GM18526 (cell line): Measurements from ENCODE around the gene AKAP6.

ENCODE experiments used
- POLR2A ChIP-seq: IDR thresholded peaks from 3 replicates; pipeline ENCODE4 v1.6.1; 2011; ENCODE audit not compliant: insufficient read length; ENCODE audit errors: extremely low read depth

AKAP6 gene

DNA sequence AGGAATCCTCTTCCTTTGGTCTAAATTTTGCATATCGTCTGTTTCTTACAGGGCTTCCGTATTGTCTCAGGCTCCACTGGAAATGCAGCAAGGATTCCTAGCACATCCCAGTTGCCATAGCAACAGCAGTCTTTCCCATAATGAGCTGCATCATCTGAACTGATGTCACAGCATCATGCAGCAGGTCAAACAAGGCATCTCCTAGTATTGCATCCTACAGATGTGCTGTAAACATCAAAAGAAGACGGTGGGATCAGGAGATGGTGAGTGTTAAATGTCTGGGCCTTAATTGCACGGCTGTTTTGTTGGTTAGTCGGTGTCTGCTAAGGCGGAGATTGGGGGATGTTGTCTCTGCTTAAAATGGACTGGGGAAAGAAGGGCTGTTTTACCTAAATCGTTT lies at the start of gene AKAP6:
AKAP6 (plus strand) TSS at position 153 of the 400 bp plus-strand sequence. CDS start 104,196 bp downstream, outside the sequence.
- TF ChIP-seq POLR2A: no peak

GRCh38 chr14:32286602-32287001 lies 42.5 kb upstream of the AKAP6 start:
- no peak for TF ChIP-seq POLR2A

DNA sequence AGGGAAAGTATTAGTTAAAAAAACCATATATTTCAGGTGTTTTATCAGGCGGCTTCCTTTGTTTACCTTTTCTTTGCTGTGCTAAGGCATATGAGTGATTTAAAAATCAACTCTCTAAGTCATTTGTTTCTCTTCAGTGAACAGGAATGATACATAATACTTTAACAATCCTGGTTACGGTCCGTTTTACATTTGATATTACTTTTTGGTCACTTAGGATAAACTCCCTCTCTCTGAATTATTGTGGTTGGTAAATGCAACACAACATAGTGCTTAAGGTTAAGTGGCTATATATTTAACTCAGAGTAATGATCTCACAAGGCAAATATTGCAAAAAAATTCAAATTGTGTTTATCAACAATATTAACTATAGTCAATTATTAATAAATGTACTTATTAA lies 32.7 kb upstream of the AKAP6 start:
- TF ChIP-seq POLR2A: no peak

GRCh38 chr14:32298346-32298745 lies 30.8 kb upstream of the AKAP6 start:
- TF ChIP-seq POLR2A: no peak

GRCh38 chr14:32300136-32300535 lies 29.0 kb upstream of the AKAP6 start:
- TF ChIP-seq POLR2A: no peak

- no peak for TF ChIP-seq POLR2A
These were observed 25.2 kb upstream of the AKAP6 start for GRCh38 chr14:32303865-32304264.

- TF ChIP-seq POLR2A: no peak
These were observed 24.8 kb upstream of the AKAP6 start for GRCh38 chr14:32304296-32304695.

DNA sequence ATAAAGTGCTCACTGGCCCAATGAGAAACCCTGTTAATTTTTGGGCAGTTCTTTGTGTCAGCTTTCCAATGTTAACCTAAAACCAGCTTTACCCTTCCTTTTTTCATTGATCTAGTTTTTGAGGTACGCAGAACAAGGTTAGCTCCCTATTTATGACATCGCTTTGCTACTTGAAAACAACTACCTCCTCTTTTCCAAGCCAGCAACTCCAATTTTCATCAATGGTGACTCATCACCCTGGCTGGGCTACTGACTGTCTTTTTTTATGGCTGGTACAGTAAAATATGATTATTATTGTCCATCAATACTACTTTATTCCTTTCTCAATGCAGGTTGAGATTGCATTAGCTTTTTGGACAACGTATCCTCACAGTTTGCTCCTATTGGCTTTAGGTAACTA lies 22.5 kb upstream of the AKAP6 start:
- no peak for TF ChIP-seq POLR2A

DNA sequence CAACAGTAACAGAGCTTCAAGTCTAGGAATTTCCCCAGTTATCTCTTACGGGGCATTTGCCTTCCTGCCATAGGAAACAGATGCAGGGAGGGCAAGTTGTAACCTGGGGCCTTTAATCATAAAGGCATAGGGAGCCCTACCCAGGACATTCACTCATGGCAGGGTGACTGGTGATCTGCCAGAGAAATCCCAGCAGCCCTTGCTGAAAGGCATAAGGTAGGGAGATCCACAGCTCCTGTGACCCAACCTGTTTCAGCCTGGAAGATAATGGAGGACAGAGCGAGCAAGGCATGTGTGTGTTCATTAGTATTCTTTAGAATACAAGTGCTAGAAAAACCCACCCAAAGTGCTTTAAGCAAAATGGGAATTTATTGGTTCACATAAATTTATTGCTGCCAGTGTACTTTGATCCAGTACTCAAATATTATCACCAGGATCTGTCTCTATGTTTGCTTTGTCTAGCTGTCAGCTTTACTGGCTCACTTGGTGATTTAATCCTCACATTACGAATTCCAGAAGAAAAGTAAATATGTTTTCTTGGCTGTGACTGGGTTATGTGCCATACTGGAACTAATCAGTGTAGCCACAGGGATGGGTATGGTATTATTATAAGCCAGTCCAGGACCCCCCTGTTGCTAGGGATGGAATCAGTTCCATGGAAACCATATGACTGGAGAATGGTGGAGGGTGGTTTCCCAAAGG lies 21.1 kb upstream of the AKAP6 start:
- TF ChIP-seq POLR2A: no peak

DNA sequence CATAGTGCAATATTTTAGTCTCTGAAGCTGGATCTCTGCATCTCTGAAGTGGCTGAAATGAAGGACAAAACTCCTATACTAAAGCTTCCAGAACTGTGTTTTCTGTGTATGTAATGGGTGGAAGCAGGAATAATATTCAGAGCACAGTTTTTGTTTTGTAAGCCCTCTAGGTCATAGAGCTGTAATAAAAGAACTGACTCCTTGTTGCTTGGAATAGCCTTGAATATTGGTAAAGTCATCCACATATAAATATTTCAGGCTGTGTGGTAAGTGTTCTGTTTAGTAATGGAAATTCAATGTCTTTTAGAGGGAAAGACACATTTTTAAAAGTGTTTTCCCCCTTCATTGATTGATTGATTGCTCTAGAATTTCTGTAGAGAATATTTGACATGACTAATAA lies 18.2 kb upstream of the AKAP6 start:
- TF ChIP-seq POLR2A: no peak

GRCh38 chr14:32311294-32312009 lies 17.6 kb upstream of the AKAP6 start:
- TF ChIP-seq POLR2A: no peak

GRCh38 chr14:32312010-32312331 lies 17.1 kb upstream of the AKAP6 start:
- no peak for TF ChIP-seq POLR2A

- TF ChIP-seq POLR2A: no peak
These were observed 15.2 kb upstream of the AKAP6 start for GRCh38 chr14:32313844-32314376.

GRCh38 chr14:32318087-32318795 lies 10.9 kb upstream of the AKAP6 start:
- no peak for TF ChIP-seq POLR2A

GRCh38 chr14:32319368-32320049 lies 9.6 kb upstream of the AKAP6 start:
- no peak for TF ChIP-seq POLR2A

DNA sequence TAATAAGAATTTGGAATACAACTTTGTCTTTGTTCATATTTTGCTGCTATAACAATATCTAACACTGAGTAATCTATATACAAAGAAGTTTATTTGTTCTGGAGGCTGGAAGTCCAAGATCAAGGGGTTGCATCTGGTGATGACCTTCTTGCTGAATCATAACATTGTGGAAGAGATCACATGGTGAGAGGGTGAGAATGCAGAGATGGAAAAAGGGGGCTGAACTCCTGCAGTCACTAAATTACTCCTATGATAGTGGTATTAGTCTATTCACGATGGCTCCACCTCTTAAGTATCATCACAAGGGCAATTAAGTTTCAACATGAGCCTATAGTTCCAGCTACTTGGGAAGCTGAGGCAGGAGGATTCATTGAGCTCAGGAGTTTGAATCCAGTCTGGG lies 4.5 kb upstream of the AKAP6 start:
- TF ChIP-seq POLR2A: no peak
